ENCODE measurements around the gene PCNX4. TPM values are rescaled to one million over a fixed set of nuclear protein-coding genes. Genes with fewer than 3 reads are reported as not detected.

PCNX4 gene
- total and polyA plus RNA-seq, 2 donors (not counting 1 experiment from before 2014, with no cell fraction given): 57.8 to 95.0 TPM

- no peaks in the 10 kb centered on the region for H3K9me3 ChIP-seq (ENCODE audit: control insufficient read depth, insufficient read depth, low read depth, low read length)
- no peaks in the 10 kb centered on the region for H3K36me3 ChIP-seq (ENCODE audit: control insufficient read depth, insufficient read depth, low read length)
- no peaks in the 10 kb centered on the region for H4K20me1 ChIP-seq (ENCODE audit: control insufficient read depth, extremely low read depth, insufficient read depth, low read length)
- no peaks in the 10 kb centered on the region for H3K79me2 ChIP-seq (ENCODE audit: control insufficient read depth, insufficient read depth, low read length)
- no peak for DNase-seq (ENCODE audit: low read depth in 2 of 2)
- H3K27ac ChIP-seq (ENCODE audit: insufficient read depth, low read length): no peak overlapping the region
- H2AFZ ChIP-seq (ENCODE audit: low read length): no peak overlapping the region
- TF ChIP-seq CTCF (conservative IDR thresholded peaks at IDR 0.05 in 1 of 2, IDR thresholded peaks at IDR 0.05 in 1 of 2; ENCODE audit: low read depth in 1 of 2, low read length in 2 of 2) (no peak), EZH2 (IDR thresholded peaks at IDR 0.05; ENCODE audit: low read length, missing control alignments) (no peak)
- H3K4me3 ChIP-seq (replicated peaks in 1 of 4; ENCODE audit: control extremely low read depth in 1 of 4, insufficient read depth in 1 of 4, low read depth in 3 of 4, low read length in 4 of 4): no peak overlapping the region
- H3K4me1 ChIP-seq (ENCODE audit: control insufficient read depth, extremely low read depth, insufficient read depth, low read length): no peaks in the 10 kb centered on the region
- H3K4me2 ChIP-seq (ENCODE audit: extremely low read depth, insufficient read depth, low read length): no peak overlapping the region
- no peaks in the 10 kb centered on the region for H3K27me3 ChIP-seq (ENCODE audit: control insufficient read depth, insufficient read depth, low read length)
- H3K9ac ChIP-seq (ENCODE audit: insufficient read depth, low read length): no peak overlapping the region
Observed at GRCh38 chr14:60212503-60213371, 121.0 kb downstream of the PCNX4 start.

GRCh38 chr14:60214003-60214402, 122.3 kb downstream of the PCNX4 start:
- H3K4me1 ChIP-seq (ENCODE audit: control insufficient read depth, extremely low read depth, insufficient read depth, low read length): no peaks in the 10 kb centered on the region
- H4K20me1 ChIP-seq (ENCODE audit: control insufficient read depth, extremely low read depth, insufficient read depth, low read length): no peaks in the 10 kb centered on the region
- H3K9me3 ChIP-seq (ENCODE audit: control insufficient read depth, insufficient read depth, low read depth, low read length): no peaks in the 10 kb centered on the region
- no peaks in the 10 kb centered on the region for H3K27me3 ChIP-seq (ENCODE audit: control insufficient read depth, insufficient read depth, low read length)
- H3K27ac ChIP-seq (ENCODE audit: insufficient read depth, low read length): no peak overlapping the region
- TF ChIP-seq CTCF (conservative IDR thresholded peaks at IDR 0.05 in 1 of 2, IDR thresholded peaks at IDR 0.05 in 1 of 2; ENCODE audit: low read depth in 1 of 2, low read length in 2 of 2) (no peak), EZH2 (IDR thresholded peaks at IDR 0.05; ENCODE audit: low read length, missing control alignments) (no peak)
- no peak overlapping the region for H3K4me3 ChIP-seq (replicated peaks in 1 of 4; ENCODE audit: control extremely low read depth in 1 of 4, insufficient read depth in 1 of 4, low read depth in 3 of 4, low read length in 4 of 4)
- no peak overlapping the region for H3K9ac ChIP-seq (ENCODE audit: insufficient read depth, low read length)
- DNase-seq (ENCODE audit: low read depth in 2 of 2): no peak
- no peak overlapping the region for H2AFZ ChIP-seq (ENCODE audit: low read length)
- no peaks in the 10 kb centered on the region for H3K79me2 ChIP-seq (ENCODE audit: control insufficient read depth, insufficient read depth, low read length)
- H3K36me3 ChIP-seq (ENCODE audit: control insufficient read depth, insufficient read depth, low read length): no peaks in the 10 kb centered on the region
- H3K4me2 ChIP-seq (ENCODE audit: extremely low read depth, insufficient read depth, low read length): no peak overlapping the region

- Histone ChIP-seq H4K20me1 (ENCODE audit: control insufficient read depth, extremely low read depth, insufficient read depth, low read length) (no peaks in the 10 kb centered on the region), H2AFZ (ENCODE audit: low read length) (no peak overlapping the region), H3K4me1 (ENCODE audit: control insufficient read depth, extremely low read depth, insufficient read depth, low read length) (no peaks in the 10 kb centered on the region), H3K79me2 (ENCODE audit: control insufficient read depth, insufficient read depth, low read length) (no peaks in the 10 kb centered on the region), H3K9ac (ENCODE audit: insufficient read depth, low read length) (no peak overlapping the region), H3K27ac (ENCODE audit: insufficient read depth, low read length) (no peak overlapping the region), H3K36me3 (ENCODE audit: control insufficient read depth, insufficient read depth, low read length) (no peaks in the 10 kb centered on the region), H3K27me3 (ENCODE audit: control insufficient read depth, insufficient read depth, low read length) (no peaks in the 10 kb centered on the region), H3K4me2 (ENCODE audit: extremely low read depth, insufficient read depth, low read length) (no peak overlapping the region), H3K9me3 (ENCODE audit: control insufficient read depth, insufficient read depth, low read depth, low read length) (no peaks in the 10 kb centered on the region), H3K4me3 (replicated peaks in 1 of 4; ENCODE audit: control extremely low read depth in 1 of 4, insufficient read depth in 1 of 4, low read depth in 3 of 4, low read length in 4 of 4) (no peak overlapping the region)
- no peak for DNase-seq (ENCODE audit: low read depth in 2 of 2)
- TF ChIP-seq EZH2 (IDR thresholded peaks at IDR 0.05; ENCODE audit: low read length, missing control alignments): no peak
- no peak for TF ChIP-seq CTCF (conservative IDR thresholded peaks at IDR 0.05 in 1 of 2, IDR thresholded peaks at IDR 0.05 in 1 of 2; ENCODE audit: low read depth in 1 of 2, low read length in 2 of 2)
Observed at GRCh38 chr14:60214415-60215126, 122.8 kb downstream of the PCNX4 start.

All from fibroblast of lung (primary cell).